Upper lobe of right lung (tissue), 1 donor: Measurements from ENCODE around the gene ATP8A1. TPM values are rescaled to one million over a fixed set of nuclear protein-coding genes. Genes with fewer than 3 reads are reported as not detected.
A peak's percentile ranks its signal among the peaks of the same experiment; 100 is the strongest.

ENCODE experiments used
- ATAC-seq: fragments of 200-7000 bp; cut with Tn5 transposase; one replicate; pipeline ENCODE4 v1.9.1; 2020; ENCODE audit warnings: mild to moderate bottlenecking, moderate library complexity
- DNase-seq: peaks from one replicate; pipeline ENCODE4 v3.0.0-alpha.2; 2020
- H3K27ac ChIP-seq: fragments of 200-600 bp; one replicate; pipeline ENCODE4 v1.8.0; 2022
- H3K27me3 ChIP-seq: fragments of 200-600 bp; one replicate; pipeline ENCODE4 v1.8.0; 2022; ENCODE audit warnings: mild to moderate bottlenecking
- H3K36me3 ChIP-seq: fragments of 200-600 bp; one replicate; pipeline ENCODE4 v1.8.0; 2022
- H3K4me1 ChIP-seq: fragments of 200-600 bp; one replicate; pipeline ENCODE4 v1.8.0; 2022
- H3K4me3 ChIP-seq: fragments of 200-600 bp; one replicate; pipeline ENCODE4 v1.8.0; 2022; ENCODE audit warnings: mild to moderate bottlenecking
- H3K9me3 ChIP-seq: fragments of 200-600 bp; one replicate; pipeline ENCODE4 v1.8.0; 2022
- CTCF ChIP-seq: fragments of 200-600 bp; IDR thresholded peaks from one replicate; pipeline ENCODE4 v1.8.0; 2022; ENCODE audit warnings: antibody characterized with exemption
- intact Hi-C: fragments of 100-400 bp; cut with DNase I; formaldehyde crosslinking; loops from one replicate; pipeline ENCODE4 v1.11.0; 2022
- total RNA-seq: library from RNA; stranded (reverse); fragmentation: NEBNext Ultra II Directional; extraction: Animal tissue kit (Norgen Biotek cat#: 25700); gene quantifications from one replicate; pipeline ENCODE4 v1.2.1, GENCODE V29; 2021
- donor health status: DM: no; HTN: yes; CAD: no; lungs with severe emphysema.

The ATP8A1 gene
- total RNA-seq, 1 donor from 2014 or later, result 79.3 TPM

GRCh38 chr4:42566835-42567234 is 90.1 kb downstream of the ATP8A1 start:
- DNase-seq (no peak), ATAC-seq (no peak)
- H3K4me1 ChIP-seq, result peaks cover 4% of the 10 kb centered on the region
- no peak for TF ChIP-seq CTCF
- no peak overlapping the region for H3K27ac ChIP-seq
- no peaks in the 10 kb centered on the region for H3K27me3 ChIP-seq
- intact Hi-C loops, result no loop called here
- H3K4me3 ChIP-seq, result no peak overlapping the region
- no peaks in the 10 kb centered on the region for H3K9me3 ChIP-seq
- H3K36me3 ChIP-seq, result no peaks in the 10 kb centered on the region

GRCh38 chr4:42562016-42562415 is 94.9 kb downstream of the ATP8A1 start:
- ATAC-seq (peak; percentile 13), DNase-seq (no peak)
- Histone ChIP-seq H3K4me1 (no peaks in the 10 kb centered on the region), H3K27me3 (no peaks in the 10 kb centered on the region), H3K9me3 (no peaks in the 10 kb centered on the region), H3K36me3 (no peaks in the 10 kb centered on the region), H3K4me3 (no peak overlapping the region), H3K27ac (no peak overlapping the region)
- no peak for TF ChIP-seq CTCF
- intact Hi-C loops, result no loop called here

- no peak for TF ChIP-seq CTCF
- Histone ChIP-seq H3K27ac (no peak overlapping the region), H3K27me3 (no peaks in the 10 kb centered on the region), H3K4me1 (no peaks in the 10 kb centered on the region), H3K36me3 (no peaks in the 10 kb centered on the region), H3K4me3 (no peak overlapping the region), H3K9me3 (no peaks in the 10 kb centered on the region)
- ATAC-seq (peak; percentile 37), DNase-seq (no peak)
- intact Hi-C loops, result no loop called here
These were observed 95.9 kb downstream of the ATP8A1 start for GRCh38 chr4:42561031-42561430.

- no peaks in the 10 kb centered on the region for H3K36me3 ChIP-seq
- ATAC-seq (peak; percentile 36), DNase-seq (no peak)
- TF ChIP-seq CTCF, result no peak
- H3K9me3 ChIP-seq, result no peaks in the 10 kb centered on the region
- no peak overlapping the region for H3K4me3 ChIP-seq
- H3K27me3 ChIP-seq, result no peaks in the 10 kb centered on the region
- intact Hi-C loops, result no loop called here
- H3K27ac ChIP-seq, result no peak overlapping the region
- H3K4me1 ChIP-seq, result no peaks in the 10 kb centered on the region
These were observed 96.4 kb downstream of the ATP8A1 start for GRCh38 chr4:42560467-42560861.

- no peak for ATAC-seq
- no peak overlapping the region for H3K27ac ChIP-seq
- H3K27me3 ChIP-seq, result no peaks in the 10 kb centered on the region
- no peaks in the 10 kb centered on the region for H3K36me3 ChIP-seq
- no peak for DNase-seq
- intact Hi-C loops, result no loop called here
- H3K4me1 ChIP-seq, result no peaks in the 10 kb centered on the region
- H3K4me3 ChIP-seq, result no peak overlapping the region
- TF ChIP-seq CTCF, result no peak
- H3K9me3 ChIP-seq, result no peaks in the 10 kb centered on the region
These were observed 98.7 kb downstream of the ATP8A1 start for GRCh38 chr4:42558156-42558555.

GRCh38 chr4:42555828-42556227 is 101.1 kb downstream of the ATP8A1 start:
- Histone ChIP-seq H3K4me1 (no peaks in the 10 kb centered on the region), H3K36me3 (peaks cover 4% of the 10 kb centered on the region), H3K27me3 (no peaks in the 10 kb centered on the region), H3K4me3 (no peak overlapping the region), H3K9me3 (no peaks in the 10 kb centered on the region), H3K27ac (no peak overlapping the region)
- DNase-seq (no peak), ATAC-seq (no peak)
- no peak for TF ChIP-seq CTCF
- intact Hi-C loops, result no loop called here
